ENCODE data around the gene DCAF15.

Gene DCAF15

GRCh38 chr19:13909430-13909829, 42.9 kb upstream of the DCAF15 start:
- DNase-seq (ENCODE audit: low read depth in 2 of 2), result no peak
- TF ChIP-seq, protein P1, sequence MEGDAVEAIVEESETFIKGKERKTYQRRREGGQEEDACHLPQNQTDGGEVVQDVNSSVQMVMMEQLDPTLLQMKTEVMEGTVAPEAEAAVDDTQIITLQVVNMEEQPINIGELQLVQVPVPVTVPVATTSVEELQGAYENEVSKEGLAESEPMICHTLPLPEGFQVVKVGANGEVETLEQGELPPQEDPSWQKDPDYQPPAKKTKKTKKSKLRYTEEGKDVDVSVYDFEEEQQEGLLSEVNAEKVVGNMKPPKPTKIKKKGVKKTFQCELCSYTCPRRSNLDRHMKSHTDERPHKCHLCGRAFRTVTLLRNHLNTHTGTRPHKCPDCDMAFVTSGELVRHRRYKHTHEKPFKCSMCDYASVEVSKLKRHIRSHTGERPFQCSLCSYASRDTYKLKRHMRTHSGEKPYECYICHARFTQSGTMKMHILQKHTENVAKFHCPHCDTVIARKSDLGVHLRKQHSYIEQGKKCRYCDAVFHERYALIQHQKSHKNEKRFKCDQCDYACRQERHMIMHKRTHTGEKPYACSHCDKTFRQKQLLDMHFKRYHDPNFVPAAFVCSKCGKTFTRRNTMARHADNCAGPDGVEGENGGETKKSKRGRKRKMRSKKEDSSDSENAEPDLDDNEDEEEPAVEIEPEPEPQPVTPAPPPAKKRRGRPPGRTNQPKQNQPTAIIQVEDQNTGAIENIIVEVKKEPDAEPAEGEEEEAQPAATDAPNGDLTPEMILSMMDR (IDR thresholded peaks at IDR 0.05; ENCODE audit: low read depth, low read length), result no peak
- H3K4me3 ChIP-seq (replicated peaks in 1 of 2; ENCODE audit: low read depth in 2 of 2, low read length in 2 of 2), result no peak overlapping the region

DNA sequence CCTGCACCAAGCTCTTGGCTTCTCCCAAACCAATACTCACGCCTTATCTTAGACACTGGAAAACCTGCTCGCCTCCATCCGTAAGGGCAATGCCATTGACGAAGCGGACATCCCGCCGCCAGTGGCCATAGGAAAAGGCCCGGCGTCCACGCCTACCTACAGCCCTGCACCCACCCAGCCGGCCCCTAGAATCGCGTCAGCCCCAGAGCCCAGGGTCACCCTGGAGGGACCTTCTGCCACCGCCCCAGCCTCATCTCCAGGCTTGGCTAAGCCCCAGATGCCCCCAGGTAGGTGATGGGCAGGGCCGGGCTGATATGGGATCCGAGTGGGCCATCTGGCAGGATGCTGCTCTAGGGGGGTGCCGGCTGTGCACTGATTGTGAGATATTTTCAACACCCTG, 39.0 kb upstream of the DCAF15 start:
- no peak for DNase-seq (ENCODE audit: low read depth in 2 of 2)
- no peak overlapping the region for H3K4me3 ChIP-seq (replicated peaks in 1 of 2; ENCODE audit: low read depth in 2 of 2, low read length in 2 of 2)
- TF ChIP-seq, protein P1 (IDR thresholded peaks at IDR 0.05; ENCODE audit: low read depth, low read length), result no peak

DNA sequence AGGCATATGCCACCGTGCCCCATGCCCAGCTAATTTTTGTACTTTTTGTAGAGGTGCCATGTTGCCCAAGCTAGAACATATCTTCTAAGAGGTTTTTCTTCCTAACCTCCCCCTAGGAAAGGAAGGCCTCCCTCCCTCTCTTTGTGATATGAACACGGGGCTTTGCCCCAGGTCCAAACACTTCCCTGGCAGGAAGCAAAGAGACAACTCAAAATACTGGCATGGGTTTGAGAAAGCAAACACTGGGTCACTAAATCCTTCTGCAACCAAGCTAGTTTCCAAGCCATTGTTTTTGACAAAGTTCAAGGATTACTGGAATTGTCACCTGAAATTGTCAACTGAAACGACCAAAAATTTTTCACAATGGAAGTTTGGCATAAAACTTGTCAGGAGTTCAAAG, 37.5 kb upstream of the DCAF15 start:
- TF ChIP-seq, protein P1 (IDR thresholded peaks at IDR 0.05; ENCODE audit: low read depth, low read length), result no peak
- DNase-seq (ENCODE audit: low read depth in 2 of 2), result no peak
- H3K4me3 ChIP-seq (replicated peaks in 1 of 2; ENCODE audit: low read depth in 2 of 2, low read length in 2 of 2), result no peak overlapping the region

DNA sequence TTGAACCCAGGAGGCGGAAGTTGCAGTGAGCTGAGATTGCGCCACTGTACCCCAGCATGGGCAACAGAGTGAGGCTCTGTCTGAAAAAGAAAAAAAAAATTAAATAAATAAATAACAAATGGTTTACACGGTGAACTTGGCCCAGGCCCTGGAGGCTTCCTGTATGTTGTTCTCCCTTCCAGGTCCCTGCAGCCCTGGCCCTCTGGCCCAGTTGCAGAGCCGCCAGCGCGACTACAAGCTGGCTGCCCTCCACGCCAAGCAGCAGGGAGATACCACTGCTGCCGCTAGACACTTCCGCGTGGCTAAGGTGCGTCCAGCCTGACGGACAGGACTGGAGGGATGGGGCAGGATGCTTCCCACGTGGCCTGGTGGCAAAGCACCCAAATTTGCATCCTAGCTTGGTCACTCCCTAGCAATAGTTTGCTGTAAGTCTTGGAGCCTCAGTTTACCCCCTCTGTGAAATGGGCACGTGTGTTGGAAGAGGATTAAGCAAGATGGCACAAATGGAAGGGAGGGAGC, 34.4 kb upstream of the DCAF15 start:
- TF ChIP-seq, protein P1 (IDR thresholded peaks at IDR 0.05; ENCODE audit: low read depth, low read length), result no peak
- H3K4me3 ChIP-seq (replicated peaks in 1 of 2; ENCODE audit: low read depth in 2 of 2, low read length in 2 of 2), result no peak overlapping the region
- DNase-seq (ENCODE audit: low read depth in 2 of 2), result no peak

GRCh38 chr19:13918726-13919411, 33.4 kb upstream of the DCAF15 start:
- TF ChIP-seq, protein P1 (IDR thresholded peaks at IDR 0.05; ENCODE audit: low read depth, low read length), result no peak
- H3K4me3 ChIP-seq (replicated peaks in 1 of 2; ENCODE audit: low read depth in 2 of 2, low read length in 2 of 2), result no peak overlapping the region
- DNase-seq (ENCODE audit: low read depth in 2 of 2), result no peak

GRCh38 chr19:13920524-13920923, 31.8 kb upstream of the DCAF15 start:
- TF ChIP-seq, protein P1 (IDR thresholded peaks at IDR 0.05; ENCODE audit: low read depth, low read length), result no peak
- DNase-seq (ENCODE audit: low read depth in 2 of 2), result no peak
- no peak overlapping the region for H3K4me3 ChIP-seq (replicated peaks in 1 of 2; ENCODE audit: low read depth in 2 of 2, low read length in 2 of 2)

Data from cardiac fibroblast (primary cell).